Transverse colon (tissue), 4 donors: ENCODE data around the gene NECTIN4. TPM values are rescaled to one million over a fixed set of nuclear protein-coding genes. Genes with fewer than 3 reads are reported as not detected.
A peak's percentile ranks its signal among the peaks of the same experiment; 100 is the strongest.

Experiments
- DNase-seq: peaks from one replicate; pipeline ENCODE4 v3.0.0-alpha.2; 2019
- H3K27ac ChIP-seq, 4 donors: fragments of 200-600 bp; sonication (generic); 2 replicates each; pipeline ENCODE4 v1.5.1; 2016 to 2018; ENCODE audit warnings: inconsistent platforms in 4 of 4
- H3K27me3 ChIP-seq: fragments of 200-600 bp; sonication (generic); 2 replicates; pipeline ENCODE4 v1.5.1; 2017; ENCODE audit warnings: inconsistent platforms
- H3K36me3 ChIP-seq, 4 donors: fragments of 200-600 bp; sonication (generic); 2 replicates each; pipeline ENCODE4 v1.5.1; 2017 to 2019; ENCODE audit warnings: inconsistent platforms in 4 of 4
- H3K4me1 ChIP-seq, 4 donors: fragments of 200-600 bp; sonication (generic); 2 replicates each; pipeline ENCODE4 v1.5.1; 2017 to 2020; ENCODE audit warnings: inconsistent platforms in 4 of 4
- H3K4me3 ChIP-seq, 4 donors: fragments of 200-600 bp; sonication (generic); 1 replicate in 1 of 4; 2 replicates in 3 of 4; pipeline versions ENCODE4 v1.5.1 to v1.6.1; 2017 to 2019; ENCODE audit warnings: inconsistent platforms in 4 of 4
- H3K9me3 ChIP-seq, 2 donors: fragments of 200-600 bp; sonication (generic); 2 replicates each; pipeline ENCODE4 v1.5.1; 2017 to 2019; ENCODE audit warnings: inconsistent platforms in 2 of 2
- CTCF ChIP-seq, 5 experiments: fragments of 200-600 bp in 3 of 5; fragments of 450-650 bp in 2 of 5; sonication (generic) in 3 of 5; IDR thresholded peaks; 1 replicate in 2 of 5; 2 replicates in 3 of 5; pipeline ENCODE4 v1.5.1; 2016 to 2017; ENCODE audit warnings: antibody characterized with exemption in 5 of 5, inconsistent platforms in 3 of 5, mild to moderate bottlenecking in 2 of 5, moderate library complexity in 1 of 5
- EP300 ChIP-seq: sonication (generic); formaldehyde crosslinking; IDR thresholded peaks from one replicate; pipeline ENCODE4 v1.6.1; 2017; ENCODE audit warnings: antibody characterized with exemption, low read depth
- POLR2A ChIP-seq: fragments of 450-650 bp; IDR thresholded peaks from one replicate; pipeline ENCODE4 v1.6.1; 2016; ENCODE audit warnings: antibody characterized with exemption, mild to moderate bottlenecking, moderate library complexity
- POLR2AphosphoS5 ChIP-seq, 3 donors: sonication (generic); formaldehyde crosslinking; IDR thresholded peaks; one replicate each; pipeline ENCODE4 v1.6.1; 2016; ENCODE audit warnings: antibody characterized with exemption in 3 of 3
- WGBS, 2 donors: methylation state at CpG; one replicate each; pipeline ENCODE4 v1.1.5; 2018; ENCODE audit warnings: low coverage in 1 of 2; 5-methylcytosine and 5-hydroxymethylcytosine counted together
- in situ Hi-C, 4 donors: fragments of 200-750 bp; cut with MboI; loops; one replicate each; pipeline versions ENCODE4 v1.15.0 to v1.15.1; 2017; ENCODE audit warnings: low sequenced_read_pairs in 3 of 4, low pct_ligation_motif_present in 1 of 4, low pct_unique_long_range_greater_than_20kb in 1 of 4
- intact Hi-C: fragments of 100-400 bp; cut with DNase I; formaldehyde crosslinking; loops from one replicate; pipeline ENCODE4 v1.15.1; 2023; ENCODE audit warnings: low total_unique reads
- total RNA-seq, 4 donors: library from RNA; depleted of rRNA; stranded (reverse); fragments of >200 nt; gene quantifications; one replicate each; pipeline ENCODE4 v1.1.0, GENCODE V29; 2016

The NECTIN4 gene
- total RNA-seq: 1 to 10 TPM in 1 of 4 donors, under 1 TPM in 2, not detected in 1; 0.37 to 4.0 (median 0.82) TPM

GRCh38 chr1:161089251-161089924, at the start of gene NECTIN4:
NECTIN4 (minus strand) TSS chr1:161089558; CDS start chr1:161089296, 262 bp downstream.
- WGBS, 2 donors: 25 to 68% methylated on average over 4 to 22 of the region's 22 CpGs
- no peak for TF ChIP-seq EP300
- TF ChIP-seq POLR2A: peak; percentile 52
- no peak for TF ChIP-seq CTCF (IDR thresholded peaks at IDR 0.05)
- TF ChIP-seq POLR2AphosphoS5 (IDR thresholded peaks at IDR 0.05): peak; percentile 29 to 78 (median 51)
- no peaks in the 10 kb centered on the region for H3K27me3 ChIP-seq
- peaks cover 0 to 18% (median 12%) of the 10 kb centered on the region in 4 donors for H3K4me1 ChIP-seq
- H3K36me3 ChIP-seq: no peaks in the 10 kb centered on the region
- in situ Hi-C loops: loop anchor here in 1 of 4 donors (25.0 kb wide), 1 partner anchor 252 kb away; no protein-coding TSS in a partner anchor
- intact Hi-C loops: loop anchor here (5.0 kb wide), 1 partner anchor 1872 kb away; no protein-coding TSS in a partner anchor
- H3K27ac ChIP-seq: peak within 1 kb of the TSS; percentile 8 to 50 (median 26)
- H3K9me3 ChIP-seq: no peaks in the 10 kb centered on the region
- DNase-seq: peak; percentile 82
- H3K4me3 ChIP-seq: peak within 1 kb of the TSS in 2 of 4 donors; percentile 12 to 16

GRCh38 chr1:161138431-161138830, 49.1 kb upstream of the NECTIN4 start:
- in situ Hi-C loops: no loop called here
- Histone ChIP-seq H3K4me1 (peaks cover 10 to 18% (median 16%) of the 10 kb centered on the region in 4 donors), H3K27me3 (no peaks in the 10 kb centered on the region), H3K27ac (peak overlapping the region in 1 of 4 donors; percentile 26), H3K9me3 (no peaks in the 10 kb centered on the region), H3K4me3 (no peak overlapping the region), H3K36me3 (no peaks in the 10 kb centered on the region)
- no peak for DNase-seq
- 78 to 86% methylated on average over 1 of the region's 1 CpG for WGBS, 2 donors
- intact Hi-C loops: no loop called here
- TF ChIP-seq POLR2AphosphoS5 (IDR thresholded peaks at IDR 0.05) (no peak), POLR2A (no peak), CTCF (IDR thresholded peaks at IDR 0.05) (no peak), EP300 (no peak)

GRCh38 chr1:161137881-161138280, 48.5 kb upstream of the NECTIN4 start:
- 76 to 81% methylated on average over 3 of the region's 3 CpGs for WGBS, 2 donors
- Histone ChIP-seq H3K4me1 (peaks cover 11 to 18% (median 16%) of the 10 kb centered on the region in 4 donors), H3K4me3 (no peak overlapping the region), H3K36me3 (no peaks in the 10 kb centered on the region), H3K27ac (no peak overlapping the region), H3K9me3 (no peaks in the 10 kb centered on the region), H3K27me3 (no peaks in the 10 kb centered on the region)
- in situ Hi-C loops (no loop called here), intact Hi-C loops (no loop called here)
- TF ChIP-seq EP300 (no peak), POLR2A (no peak), POLR2AphosphoS5 (IDR thresholded peaks at IDR 0.05) (no peak), CTCF (IDR thresholded peaks at IDR 0.05) (no peak)
- no peak for DNase-seq

GRCh38 chr1:161133220-161133740, 43.9 kb upstream of the NECTIN4 start:
- WGBS, 2 donors: 2 to 5% methylated on average over 9 to 11 of the region's 11 CpGs

More at GRCh38 chr1:161133220-161133740, 43.9 kb upstream of the NECTIN4 start:
- Histone ChIP-seq H3K27ac (peak overlapping the region; percentile 91 to 95 (median 94)), H3K36me3 (peaks cover 0 to 9% (median 2%) of the 10 kb centered on the region in 4 donors), H3K27me3 (no peaks in the 10 kb centered on the region), H3K4me1 (peaks cover 19 to 41% (median 28%) of the 10 kb centered on the region in 4 donors), H3K4me3 (peak overlapping the region; percentile 60 to 79 (median 74)), H3K9me3 (no peaks in the 10 kb centered on the region)
- intact Hi-C loops (no loop called here), in situ Hi-C loops (no loop called here)
- TF ChIP-seq POLR2A (no peak), POLR2AphosphoS5 (IDR thresholded peaks at IDR 0.05) (no peak), EP300 (no peak), CTCF (IDR thresholded peaks at IDR 0.05) (no peak)
- no peak for DNase-seq
